Endothelial cell of umbilical vein (primary cell): ENCODE measurements around the gene BNC2. TPM values are rescaled to one million over a fixed set of nuclear protein-coding genes. Genes with fewer than 3 reads are reported as not detected.

Source experiments
- BruUV-seq: library from RNA; stranded (reverse); fragments of 400-500 nt; replicated peaks from 2 replicates; lab custom pipeline; 2021; lab: Mats Ljungman, UMichigan
- CTCF ChIA-PET: fragments of 300-600, 350-600 bp; sonication (Branson Sonifier 250); formaldehyde crosslinking; loops from one replicate; lab custom pipeline; 2021; ENCODE audit warnings: antibody characterized with exemption, inconsistent platforms; lab: Charles Lee
- POLR2A ChIA-PET: fragments of 300-600, 350-600 bp; sonication (Branson Sonifier 250); formaldehyde crosslinking; loops from one replicate; lab custom pipeline; 2021; ENCODE audit warnings: antibody characterized with exemption, inconsistent platforms; lab: Charles Lee
- DNase-seq: peaks from one replicate; pipeline ENCODE4 v3.0.0-alpha.2; 2011; ENCODE audit warnings: low read depth, low spot score
- FAIRE-seq: peaks from 2 replicates; lab custom pipeline; 2011; peaks lifted over from hg19 to GRCh38; lab: Jason Lieb, UNC
- H2AFZ ChIP-seq: 2 replicates; pipeline ENCODE4 v1.6.0; 2012; ENCODE audit warnings: low read depth, low read length, control low read depth, inconsistent platforms
- H3K27ac ChIP-seq: 2 replicates; pipeline ENCODE4 v1.5.1; 2011; ENCODE audit warnings: low read depth, mild to moderate bottlenecking, control low read depth, low read length, moderate library complexity; ENCODE audit not compliant: insufficient read depth
- H3K27me3 ChIP-seq, 2 experiments: 2 replicates each; pipeline versions ENCODE4 v1.6.0 to v1.6.1; 2011; ENCODE audit warnings: low read length in 2 of 2, mixed read lengths in 1 of 2; ENCODE audit not compliant: control insufficient read depth in 2 of 2, insufficient read depth in 2 of 2
- H3K36me3 ChIP-seq, 2 experiments: 2 replicates in 1 of 2; 3 replicates in 1 of 2; pipeline ENCODE4 v1.5.1; 2011; ENCODE audit warnings: low read length in 2 of 2, mild to moderate bottlenecking in 1 of 2, moderate library complexity in 1 of 2; ENCODE audit not compliant: control insufficient read depth in 2 of 2, insufficient read depth in 2 of 2; ENCODE audit errors: extremely low read depth in 1 of 2
- H3K4me1 ChIP-seq: 3 replicates; pipeline ENCODE4 v1.5.1; 2011; ENCODE audit warnings: mild to moderate bottlenecking, low read length; ENCODE audit not compliant: control insufficient read depth, insufficient read depth; ENCODE audit errors: extremely low read depth
- H3K4me2 ChIP-seq: 2 replicates; pipeline ENCODE4 v1.6.1; 2011; ENCODE audit warnings: low read length, control low read depth, mixed read lengths; ENCODE audit not compliant: insufficient read depth
- H3K4me3 ChIP-seq, 3 experiments: fragments of 200-600 bp in 1 of 3; sonication (generic), shearing (Covaris generic) in 1 of 3; replicated peaks in 1 of 3; 2 replicates each; pipeline ENCODE4 v1.5.1; 2011 to 2016; ENCODE audit warnings: control low read depth in 3 of 3, low read length in 3 of 3, mild to moderate bottlenecking in 2 of 3, inconsistent platforms in 1 of 3, low read depth in 1 of 3, moderate library complexity in 1 of 3; ENCODE audit not compliant: insufficient read depth in 1 of 3
- H3K79me2 ChIP-seq: 2 replicates; pipeline ENCODE4 v1.6.0; 2012; ENCODE audit warnings: low read length, inconsistent platforms; ENCODE audit not compliant: control insufficient read depth, insufficient read depth
- H3K9ac ChIP-seq: replicated peaks from 2 replicates; pipeline ENCODE3; 2011; ENCODE audit warnings: low read length, control low read depth; ENCODE audit not compliant: insufficient read depth; ENCODE audit errors: extremely low read depth
- H3K9me1 ChIP-seq: replicated peaks from 3 replicates; pipeline ENCODE4 v1.6.0; 2011; ENCODE audit warnings: mild to moderate bottlenecking, low read length; ENCODE audit not compliant: control insufficient read depth, insufficient read depth; ENCODE audit errors: extremely low read depth
- H3K9me3 ChIP-seq: replicated peaks from 2 replicates; pipeline ENCODE4 v1.5.1; 2012; ENCODE audit warnings: low read length, inconsistent platforms; ENCODE audit not compliant: control insufficient read depth, insufficient read depth
- H4K20me1 ChIP-seq: replicated peaks from 2 replicates; pipeline ENCODE3; 2011; ENCODE audit warnings: mild to moderate bottlenecking, low read length; ENCODE audit not compliant: control insufficient read depth, insufficient read depth; ENCODE audit errors: extremely low read depth
- CTCF ChIP-seq, 2 donors: IDR thresholded peaks; 1 replicate in 1 of 2; 2 replicates in 1 of 2; pipeline ENCODE4 v1.5.1; 2011; ENCODE audit warnings: low read length in 2 of 2, mild to moderate bottlenecking in 2 of 2, moderate library complexity in 2 of 2, control low read depth in 1 of 2, inconsistent platforms in 1 of 2, low read depth in 1 of 2; ENCODE audit not compliant: insufficient read depth in 1 of 2; ENCODE audit errors: extremely low read depth in 1 of 2
- FOS ChIP-seq: IDR thresholded peaks from 2 replicates; pipeline ENCODE4 v1.6.1; 2011; ENCODE audit warnings: mild to moderate bottlenecking, low read length, moderate library complexity, borderline replicate concordance; ENCODE audit not compliant: insufficient read depth
- GATA2 ChIP-seq: IDR thresholded peaks from 2 replicates; pipeline ENCODE4 v1.7.0; 2011; ENCODE audit warnings: low read depth, mild to moderate bottlenecking, moderate library complexity, mixed read lengths, low read length; ENCODE audit not compliant: insufficient read length, insufficient read depth
- POLR2A ChIP-seq: IDR thresholded peaks from 2 replicates; pipeline ENCODE4 v1.6.1; 2012; ENCODE audit warnings: low read depth, mild to moderate bottlenecking, control low read depth, low read length
- dilution Hi-C: fragments of 300-500 bp; cut with MboI; formaldehyde crosslinking; loops from one replicate; pipeline ENCODE4 v1.15.0; 2019; ENCODE audit warnings: low sequenced_read_pairs; ENCODE audit not compliant: extremely low pct_ligation_motif_present
- intact Hi-C: fragments of 100-400 bp; cut with micrococcal nuclease; formaldehyde crosslinking; loops from one replicate; pipeline ENCODE4 v1.10.0; 2022
- polyA plus RNA-seq, 4 experiments: library from polyadenylated mRNA; depleted of rRNA in 3 of 4; stranded (reverse) in 3 of 4; unstranded in 1 of 4; fragments of >200 nt; gene quantifications; 2 replicates each; pipeline versions ENCODE4 v1.2.1 to v1.2.3, GENCODE V29; 2011 to 2012; ENCODE audit warnings: missing spikeins in 1 of 4
- total RNA-seq: library from RNA; stranded (reverse); gene quantifications from 2 replicates; pipeline ENCODE4 v1.2.3, GENCODE V29; 2021

BNC2 gene
- total and polyA plus RNA-seq, 2 donors (not counting 3 experiments of a cell fraction or from before 2014, with no cell fraction given) = 12.1 to 34.3 TPM

GRCh38 chr9:16726718-16727451 is 143.6 kb downstream of the BNC2 start:
- peaks cover 26% of the 10 kb centered on the region for H3K4me1 ChIP-seq
- no peaks in the 10 kb centered on the region for H3K27me3 ChIP-seq
- H3K79me2 ChIP-seq = no peaks in the 10 kb centered on the region
- no peaks in the 10 kb centered on the region for H3K36me3 ChIP-seq
- ChIA-PET CTCF (interaction anchor here (0.7 to 3.9 kb wide), 24 partner anchors 9 to 593 kb away, joined by 3 to 19 read pairs (median 3); no protein-coding TSS in a partner anchor), POLR2A (interaction anchor here (0.9 to 3.2 kb wide), 2 partner anchors 22 kb away, joined by 3 to 14 read pairs; no protein-coding TSS in a partner anchor)
- H4K20me1 ChIP-seq = no peaks in the 10 kb centered on the region
- no peaks in the 10 kb centered on the region for H3K9me3 ChIP-seq
- peak overlapping the region; percentile 93 for H3K27ac ChIP-seq
- BruUV-seq = TSS peak; percentile 40
- peak overlapping the region; percentile 94 for H3K9ac ChIP-seq
- TF ChIP-seq CTCF (IDR thresholded peaks at IDR 0.05; ENCODE audit: extremely low read depth in 1 of 2, insufficient read depth in 1 of 2, low read depth in 1 of 2, low read length in 2 of 2) = no peak
- peak; percentile 11 for TF ChIP-seq FOS
- TF ChIP-seq POLR2A = peak; percentile 62
- TF ChIP-seq GATA2 = peak; percentile 21
- peak; percentile 84 for DNase-seq
- H3K4me2 ChIP-seq = peak overlapping the region; percentile 94
- peak overlapping the region; percentile 91 for H2AFZ ChIP-seq
- H3K9me1 ChIP-seq = no peaks in the 10 kb centered on the region
- FAIRE-seq = peak; percentile 4
- dilution Hi-C loops = no loop called here
- H3K4me3 ChIP-seq = peak overlapping the region; percentile 66 to 94 (median 84)
- intact Hi-C loops = loop anchor here (1.0 to 10.0 kb wide), 11 partner anchors 22 to 854 kb away; partner anchors contain the start of gene BNC2
